ENCODE data around the gene OR5H6. TPM values are rescaled to one million over a fixed set of nuclear protein-coding genes. Genes with fewer than 3 reads are reported as not detected.

OR5H6 gene
- total RNA-seq, 4 donors from 2014 or later = not detected

DNA sequence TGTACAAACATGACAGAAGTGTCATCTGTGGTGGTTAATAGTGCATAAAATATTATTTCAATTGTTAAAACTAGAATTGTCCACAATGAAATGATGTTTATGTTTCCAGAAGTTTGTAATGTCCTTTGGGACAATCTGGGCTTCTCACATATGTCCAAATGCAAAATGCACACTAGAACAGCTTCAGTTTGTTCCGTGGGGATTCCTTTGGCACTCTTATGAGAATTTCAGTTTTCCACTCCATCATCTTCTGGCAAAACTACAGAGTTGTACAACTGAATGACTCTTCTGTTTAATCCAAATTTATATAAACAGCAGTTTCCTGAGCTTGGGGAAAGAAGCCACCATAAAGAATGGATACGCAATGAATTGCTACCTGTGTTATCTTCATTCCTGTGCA lies 2.0 kb upstream of the OR5H6 start:
- WGBS, 2 donors = 59 to 63% methylated on average over 2 of the region's 2 CpGs

GRCh38 chr3:98269846-98270245 lies 5.8 kb downstream of the OR5H6 start:
- WGBS, 2 donors = 66 to 68% methylated on average over 3 of the region's 3 CpGs

More for the DNA sequence above, 2.0 kb upstream of the OR5H6 start:
- TF ChIP-seq POLR2A (IDR thresholded peaks at IDR 0.05) = no peak
- TF ChIP-seq, protein P1, sequence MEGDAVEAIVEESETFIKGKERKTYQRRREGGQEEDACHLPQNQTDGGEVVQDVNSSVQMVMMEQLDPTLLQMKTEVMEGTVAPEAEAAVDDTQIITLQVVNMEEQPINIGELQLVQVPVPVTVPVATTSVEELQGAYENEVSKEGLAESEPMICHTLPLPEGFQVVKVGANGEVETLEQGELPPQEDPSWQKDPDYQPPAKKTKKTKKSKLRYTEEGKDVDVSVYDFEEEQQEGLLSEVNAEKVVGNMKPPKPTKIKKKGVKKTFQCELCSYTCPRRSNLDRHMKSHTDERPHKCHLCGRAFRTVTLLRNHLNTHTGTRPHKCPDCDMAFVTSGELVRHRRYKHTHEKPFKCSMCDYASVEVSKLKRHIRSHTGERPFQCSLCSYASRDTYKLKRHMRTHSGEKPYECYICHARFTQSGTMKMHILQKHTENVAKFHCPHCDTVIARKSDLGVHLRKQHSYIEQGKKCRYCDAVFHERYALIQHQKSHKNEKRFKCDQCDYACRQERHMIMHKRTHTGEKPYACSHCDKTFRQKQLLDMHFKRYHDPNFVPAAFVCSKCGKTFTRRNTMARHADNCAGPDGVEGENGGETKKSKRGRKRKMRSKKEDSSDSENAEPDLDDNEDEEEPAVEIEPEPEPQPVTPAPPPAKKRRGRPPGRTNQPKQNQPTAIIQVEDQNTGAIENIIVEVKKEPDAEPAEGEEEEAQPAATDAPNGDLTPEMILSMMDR (IDR thresholded peaks at IDR 0.05) = no peak
- no peak for DNase-seq
- no peak overlapping the region for H3K4me3 ChIP-seq
- no peak overlapping the region for H3K27ac ChIP-seq
- no peaks in the 10 kb centered on the region for H3K36me3 ChIP-seq
- intact Hi-C loops (cut with DNase I) = no loop called here
- no peaks in the 10 kb centered on the region for H3K27me3 ChIP-seq
- no peaks in the 10 kb centered on the region for H3K4me1 ChIP-seq
- H3K9me3 ChIP-seq = no peaks in the 10 kb centered on the region

GRCh38 chr3:98272126-98272525 lies 8.1 kb downstream of the OR5H6 start:
- TF ChIP-seq POLR2A (IDR thresholded peaks at IDR 0.05) = no peak
- TF ChIP-seq, protein P1 (IDR thresholded peaks at IDR 0.05) = no peak

More at GRCh38 chr3:98269846-98270245, 5.8 kb downstream of the OR5H6 start:
- Histone ChIP-seq H3K4me1 (no peaks in the 10 kb centered on the region), H3K4me3 (no peak overlapping the region), H3K36me3 (no peaks in the 10 kb centered on the region), H3K27ac (no peak overlapping the region), H3K27me3 (no peaks in the 10 kb centered on the region), H3K9me3 (peaks cover 0 to 11% (median 0%) of the 10 kb centered on the region in 3 donors)
- intact Hi-C loops (cut with DNase I) = no loop called here
- TF ChIP-seq, protein P1 (IDR thresholded peaks at IDR 0.05) = no peak
- no peak for TF ChIP-seq POLR2A (IDR thresholded peaks at IDR 0.05)
- DNase-seq = no peak

GRCh38 chr3:98274914-98275313 lies 10.9 kb downstream of the OR5H6 start:
- no peaks in the 10 kb centered on the region for H3K36me3 ChIP-seq
- TF ChIP-seq, protein P1 (IDR thresholded peaks at IDR 0.05) = no peak
- TF ChIP-seq POLR2A (IDR thresholded peaks at IDR 0.05) = no peak
- DNase-seq = no peak
- no peak overlapping the region for H3K27ac ChIP-seq
- no peaks in the 10 kb centered on the region for H3K4me1 ChIP-seq
- 33% methylated on average over 1 of the region's 3 CpGs; no CpG with 5 or more reads in 1 of the 2 donors for WGBS, 2 donors
- no peaks in the 10 kb centered on the region for H3K27me3 ChIP-seq
- intact Hi-C loops (cut with DNase I) = no loop called here
- no peak overlapping the region for H3K4me3 ChIP-seq
- peaks cover 0 to 7% (median 0%) of the 10 kb centered on the region in 3 donors for H3K9me3 ChIP-seq

More at GRCh38 chr3:98272126-98272525, 8.1 kb downstream of the OR5H6 start:
- H3K36me3 ChIP-seq = no peaks in the 10 kb centered on the region
- intact Hi-C loops (cut with DNase I) = no loop called here
- no peaks in the 10 kb centered on the region for H3K4me1 ChIP-seq
- no peak overlapping the region for H3K4me3 ChIP-seq
- no peak for DNase-seq
- H3K27me3 ChIP-seq = no peaks in the 10 kb centered on the region
- peaks cover 0 to 11% (median 0%) of the 10 kb centered on the region in 3 donors for H3K9me3 ChIP-seq
- WGBS, 2 donors = 69 to 71% methylated on average over 3 of the region's 3 CpGs
- H3K27ac ChIP-seq = no peak overlapping the region

DNA sequence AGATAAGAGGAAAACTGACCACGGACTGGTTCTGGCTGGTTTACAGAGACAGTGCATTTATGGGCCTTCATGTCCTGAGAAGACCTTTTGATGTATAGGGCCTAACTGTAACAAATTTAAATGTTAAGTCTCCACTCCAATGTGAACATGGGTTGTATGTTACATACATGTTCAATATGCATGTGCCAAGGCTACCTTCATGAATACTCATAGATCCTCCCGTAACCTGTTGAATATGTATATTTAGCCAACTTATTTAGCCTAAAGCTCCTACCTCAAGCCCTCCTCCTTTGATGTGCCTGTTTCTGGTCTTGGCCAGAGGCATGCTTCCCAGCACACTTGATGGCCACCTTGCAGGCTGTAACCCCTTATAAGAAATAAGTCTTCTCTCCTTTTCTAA lies 18.2 kb downstream of the OR5H6 start, which contains the start of gene OR5H2:
TSS of gene OR5H2 (plus strand) at position 301 of the 400 bp plus-strand sequence. CDS start 398 bp downstream, outside the sequence.
- no peaks in the 10 kb centered on the region for H3K9me3 ChIP-seq
- H3K36me3 ChIP-seq = no peaks in the 10 kb centered on the region
- TF ChIP-seq, protein P1 (IDR thresholded peaks at IDR 0.05) = no peak
- TF ChIP-seq POLR2A (IDR thresholded peaks at IDR 0.05) = no peak
- no peaks in the 10 kb centered on the region for H3K4me1 ChIP-seq
- H3K27me3 ChIP-seq = no peaks in the 10 kb centered on the region
- intact Hi-C loops (cut with DNase I) = no loop called here
- H3K27ac ChIP-seq = no peak within 1 kb of the TSS
- 55 to 60% methylated on average over 2 of the region's 2 CpGs for WGBS, 2 donors
- DNase-seq = no peak
- H3K4me3 ChIP-seq = no peak within 1 kb of the TSS
